Activated T-helper 1 cell treated with Interleukin-2 at 50 U/mL for 16 hours (primary cell): ENCODE measurements around the gene NDUFS1.
A peak's percentile ranks its signal among the peaks of the same experiment; 100 is the strongest.
"Not testable (repeated sequence)": the region's sequence is repeated elsewhere in the genome, so short reads cannot be mapped to it uniquely, and the experiment has no call there.

ENCODE experiments used
- DNase-seq: peaks from one replicate; pipeline ENCODE4 v3.0.0-alpha.2; 2020; ENCODE audit warnings: low read depth

The NDUFS1 gene

DNA sequence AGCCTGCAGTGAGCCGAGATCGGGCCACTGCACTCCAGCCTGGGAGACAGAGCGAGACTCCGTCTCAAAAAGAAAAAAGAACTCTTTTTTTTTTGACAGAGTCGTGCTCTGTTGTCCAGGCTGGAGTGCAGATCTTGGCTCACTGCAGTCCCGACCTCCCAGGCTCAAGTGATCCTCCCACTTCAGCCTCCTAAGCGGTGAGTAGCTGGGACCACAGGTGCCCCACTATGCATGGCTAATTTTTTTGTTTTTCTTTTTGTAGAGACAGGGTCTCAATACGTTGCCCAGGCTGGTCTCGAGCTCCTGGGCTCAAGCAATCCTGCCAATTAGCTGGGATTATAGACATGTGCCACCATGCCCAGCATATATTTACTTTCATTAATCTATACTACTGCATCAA is 60.8 kb downstream of the NDUFS1 start:
- no peak for DNase-seq

- DNase-seq, result no peak
Measured at GRCh38 chr2:206096876-206097275, 62.4 kb downstream of the NDUFS1 start.

DNA sequence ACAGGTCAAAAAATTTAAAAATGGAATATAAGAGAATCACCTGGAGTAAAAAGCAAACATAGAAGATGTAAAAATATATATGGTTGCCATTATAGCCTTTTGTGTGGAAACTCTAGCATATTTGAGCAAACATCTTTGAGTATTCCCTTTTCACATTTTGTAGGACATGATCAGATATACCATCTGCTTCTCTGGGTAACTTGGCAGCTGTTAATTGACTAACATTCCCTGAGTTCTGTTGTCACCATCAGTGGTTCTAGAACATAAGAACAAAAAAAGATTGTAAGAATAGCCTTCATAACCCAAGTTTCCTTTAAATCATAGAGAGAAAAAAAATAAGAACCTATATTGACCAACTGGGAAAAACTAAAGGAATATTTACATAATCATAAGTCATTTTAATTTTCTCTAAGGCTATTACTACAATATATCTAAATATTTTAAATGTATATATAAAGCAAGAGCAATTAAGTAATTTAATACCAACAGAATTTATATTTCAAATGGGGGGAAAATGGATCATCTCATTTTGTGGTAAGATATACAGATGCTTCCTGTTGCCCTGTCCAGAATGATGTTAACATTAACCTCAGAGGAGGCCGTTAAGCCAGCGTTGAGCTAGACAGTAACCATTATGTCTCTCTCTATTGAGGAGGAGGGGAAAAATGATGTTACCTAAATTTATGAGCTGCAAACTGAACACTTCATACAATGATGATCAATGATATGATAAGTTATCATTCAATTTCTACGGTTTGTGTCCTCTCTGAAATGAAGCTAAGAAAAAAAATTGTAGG is 63.5 kb downstream of the NDUFS1 start:
- no peak for DNase-seq

- DNase-seq, result no peak
Measured at GRCh38 chr2:206092297-206092696, 66.9 kb downstream of the NDUFS1 start.

DNA sequence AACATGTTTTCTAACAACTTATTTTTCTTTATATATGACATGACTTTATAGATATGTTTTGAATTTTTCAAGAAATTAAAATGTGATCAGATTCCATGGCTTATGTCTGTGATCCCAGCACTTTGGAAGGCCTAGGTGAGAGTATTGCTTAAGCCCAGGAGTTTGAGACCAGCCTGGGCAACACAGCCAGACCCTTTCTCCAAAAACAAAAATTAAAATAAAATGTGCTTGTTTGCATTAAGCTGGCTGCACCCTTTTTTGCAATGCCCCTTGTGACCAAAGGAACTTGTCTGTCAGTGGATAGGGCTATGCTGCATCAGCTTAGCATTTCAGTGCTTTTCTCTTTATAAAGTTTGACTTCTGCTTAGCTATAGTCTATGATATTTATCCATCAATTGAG is 71.0 kb downstream of the NDUFS1 start:
- DNase-seq, result no peak

DNA sequence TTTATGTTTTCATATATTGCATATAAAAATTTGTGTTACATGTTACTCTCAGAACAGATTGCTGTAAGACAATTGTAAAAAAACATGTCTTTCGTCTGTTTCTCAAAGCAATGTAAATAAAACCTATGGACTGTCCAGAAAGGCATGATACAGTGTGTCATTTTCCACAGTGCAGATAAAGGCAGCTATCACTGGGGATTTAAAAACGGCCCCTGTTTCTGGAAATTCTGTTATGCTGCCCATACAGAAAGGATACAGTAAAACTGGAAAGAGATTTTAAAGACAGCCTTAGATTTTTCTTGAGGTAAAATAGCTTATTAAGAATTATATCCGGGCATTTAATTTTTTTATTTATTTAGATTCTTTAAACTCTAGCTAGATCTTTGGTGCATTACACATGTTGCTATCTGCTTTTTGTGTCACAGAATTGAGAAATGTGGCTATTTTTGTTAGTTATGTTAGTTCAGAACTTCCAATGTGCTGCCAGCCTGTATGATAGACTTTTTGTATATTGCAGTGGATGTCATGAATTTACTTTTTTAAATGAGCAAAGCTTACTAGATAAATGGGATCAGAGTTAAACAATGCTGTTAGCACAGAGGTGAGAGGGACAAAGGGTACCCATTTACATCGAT is 72.4 kb downstream of the NDUFS1 start:
- DNase-seq, result no peak

GRCh38 chr2:206085742-206086445 is 73.3 kb downstream of the NDUFS1 start, which contains the start of gene INO80D:
TSS of gene INO80D (minus strand) at chr2:206086174. CDS start at chr2:206063016, 23,158 bp downstream.
- DNase-seq, result peak; percentile 68

- DNase-seq, result peak; percentile 38
Measured at GRCh38 chr2:206084870-206085741, 74.1 kb downstream of the NDUFS1 start.

GRCh38 chr2:206084439-206084869 is 74.8 kb downstream of the NDUFS1 start:
- DNase-seq, result no peak

DNA sequence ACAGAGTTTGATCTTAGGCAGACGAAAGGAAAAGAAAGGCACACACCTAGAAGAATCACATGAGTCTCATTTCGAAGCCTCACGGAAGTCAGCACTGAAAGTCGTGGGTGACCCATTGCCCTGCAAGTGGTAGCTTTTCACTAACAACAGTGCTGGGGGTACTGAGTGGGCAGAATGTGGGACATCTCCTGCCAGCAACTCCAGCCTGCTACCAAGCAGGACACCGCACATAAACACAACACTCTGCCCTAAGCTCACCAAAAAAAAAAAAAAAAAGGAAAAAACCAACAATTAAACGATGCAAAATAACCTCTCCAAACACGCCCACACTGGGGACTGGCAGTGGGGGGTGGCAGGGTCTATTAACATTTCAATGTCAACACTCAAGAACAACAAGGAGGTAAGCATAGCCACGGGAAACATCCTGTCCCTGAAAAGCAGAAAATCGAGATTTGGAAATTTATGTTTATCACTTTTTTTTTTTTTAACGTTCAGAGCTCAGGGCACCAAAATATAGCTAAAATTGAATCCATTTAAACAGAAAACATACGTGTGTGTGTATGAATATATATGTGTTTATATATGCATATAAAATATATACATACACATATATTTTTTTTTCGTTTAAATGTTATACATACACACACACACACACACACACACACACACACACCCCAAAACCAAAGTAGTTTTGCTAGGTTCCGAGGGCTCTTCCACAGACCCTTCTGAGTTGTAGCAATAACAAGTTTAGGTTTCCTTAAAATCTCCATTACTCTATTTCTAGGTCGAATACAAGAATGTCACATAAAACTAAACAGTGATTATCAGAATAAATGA is 75.4 kb downstream of the NDUFS1 start:
- no peak for DNase-seq

DNA sequence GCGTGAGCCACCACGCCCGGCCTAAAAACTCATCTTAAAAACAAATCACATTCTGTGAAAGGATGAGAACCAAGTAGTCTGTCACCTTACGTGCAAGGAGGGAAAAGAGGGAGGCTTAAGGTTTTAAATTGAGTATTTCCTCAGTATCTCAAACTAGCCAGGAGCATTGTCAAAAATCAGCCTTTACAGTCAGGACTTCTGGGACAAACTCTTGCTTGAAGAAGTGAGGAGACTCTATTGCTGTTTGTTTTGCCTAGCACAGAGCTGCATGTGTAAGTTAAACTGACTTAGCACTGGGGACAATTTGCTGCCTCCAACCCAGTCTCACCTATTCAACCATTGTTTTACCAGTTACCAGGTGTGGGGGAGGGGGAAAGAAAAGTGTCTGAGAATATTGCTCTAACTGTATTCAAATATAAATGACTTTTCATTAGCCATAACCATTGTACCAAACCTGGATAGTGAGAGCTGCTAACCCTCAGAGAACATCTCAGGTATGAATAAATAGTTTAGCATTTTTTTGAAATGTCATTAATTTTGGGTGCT is 76.9 kb downstream of the NDUFS1 start:
- DNase-seq, result no peak

DNA sequence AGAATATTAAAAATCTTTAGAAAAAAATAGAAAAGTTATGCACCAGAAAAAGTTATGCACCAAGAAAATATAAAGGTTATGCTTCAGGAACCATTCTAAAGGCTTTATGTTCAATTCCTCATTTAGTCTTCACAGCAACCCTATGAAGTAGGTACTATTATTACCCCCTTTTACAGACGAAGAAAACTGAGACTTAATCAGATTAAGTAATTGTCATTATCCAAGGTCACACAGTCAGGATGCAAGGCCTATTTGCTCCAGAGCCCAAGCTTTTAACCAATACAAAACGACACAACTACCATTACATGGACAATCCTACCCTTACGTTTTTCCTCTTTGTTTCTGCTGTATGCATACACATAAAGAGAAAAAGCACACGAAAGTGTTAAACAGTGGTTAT is 78.3 kb downstream of the NDUFS1 start:
- DNase-seq, result no peak

- no peak for DNase-seq
Measured at GRCh38 chr2:206079699-206080465, 79.4 kb downstream of the NDUFS1 start.

DNA sequence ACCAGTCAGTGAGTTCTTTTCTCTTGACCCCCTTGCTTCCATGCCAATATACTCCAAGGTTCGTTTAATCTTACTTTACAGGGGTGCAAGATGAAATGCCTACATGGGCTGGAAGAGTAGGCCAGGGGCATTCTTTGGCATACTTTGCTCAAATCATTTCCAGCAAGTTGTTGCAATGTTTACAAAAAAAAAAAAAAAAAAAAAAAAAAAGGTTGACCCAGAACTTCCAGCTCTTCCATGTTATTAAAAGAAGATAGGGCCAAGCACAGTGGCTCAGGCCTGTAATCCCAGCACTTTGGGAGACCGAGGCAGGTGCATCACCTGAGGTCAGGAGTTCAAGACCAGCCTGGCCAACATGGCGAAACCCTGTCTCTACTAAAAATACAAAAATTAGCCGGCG is 81.4 kb downstream of the NDUFS1 start:
- not testable (repeated sequence) for DNase-seq

DNA sequence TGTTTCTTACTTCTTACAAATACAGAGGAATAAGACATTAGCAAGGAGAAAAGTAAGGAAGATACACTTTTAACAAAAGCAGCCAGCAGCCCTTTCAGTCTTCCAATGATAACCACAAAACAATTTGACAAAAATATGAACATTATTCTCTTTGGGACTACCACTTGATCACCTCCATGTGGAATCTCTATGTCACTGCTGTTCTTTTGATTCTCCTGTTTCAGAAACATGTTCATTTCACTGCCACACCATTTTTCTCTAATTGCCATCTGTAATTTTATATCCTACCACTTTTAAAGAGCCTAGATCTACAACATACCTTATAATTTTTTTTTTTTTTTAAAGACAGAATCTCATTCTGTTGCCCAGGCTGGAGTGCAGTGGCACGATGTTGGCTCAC is 84.1 kb downstream of the NDUFS1 start:
- no peak for DNase-seq

DNA sequence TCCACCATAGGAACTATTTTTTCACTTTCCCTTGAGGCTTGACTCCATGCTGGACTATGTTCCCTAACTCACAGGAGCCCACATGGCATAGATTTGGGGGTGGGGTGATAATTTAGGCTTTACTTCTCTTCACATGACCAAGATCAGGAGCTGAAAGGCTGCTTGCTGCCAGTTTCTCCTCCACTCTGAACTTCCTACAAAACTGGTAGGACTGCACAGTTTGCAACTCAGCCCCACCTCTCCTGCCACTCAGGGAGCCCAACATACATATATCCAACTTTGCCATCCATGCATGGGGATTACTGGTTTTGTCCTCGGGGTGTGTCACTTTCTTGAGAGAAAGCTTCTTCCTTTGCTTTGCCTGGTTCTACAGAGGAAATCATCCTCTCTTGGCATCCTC is 87.4 kb downstream of the NDUFS1 start:
- DNase-seq, result no peak

DNA sequence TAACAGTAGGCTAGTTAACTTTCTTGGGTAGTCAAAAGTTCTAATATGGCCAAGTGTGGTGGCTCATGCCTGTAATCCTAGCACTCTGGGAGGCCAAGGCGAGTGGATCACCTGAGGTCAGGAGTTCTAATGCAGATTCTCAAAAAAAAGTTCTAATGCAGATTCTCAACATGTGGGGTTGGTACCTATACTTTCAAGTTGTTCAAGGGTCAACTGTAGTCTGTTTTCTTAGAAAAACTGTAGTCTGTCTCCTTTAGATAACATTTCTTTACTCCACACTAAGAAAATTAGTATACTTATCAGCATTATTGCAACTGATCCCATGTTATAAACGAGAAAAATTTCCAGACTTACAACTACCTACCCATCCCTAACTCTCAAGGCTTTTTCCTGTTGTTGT is 89.8 kb downstream of the NDUFS1 start:
- no peak for DNase-seq

DNA sequence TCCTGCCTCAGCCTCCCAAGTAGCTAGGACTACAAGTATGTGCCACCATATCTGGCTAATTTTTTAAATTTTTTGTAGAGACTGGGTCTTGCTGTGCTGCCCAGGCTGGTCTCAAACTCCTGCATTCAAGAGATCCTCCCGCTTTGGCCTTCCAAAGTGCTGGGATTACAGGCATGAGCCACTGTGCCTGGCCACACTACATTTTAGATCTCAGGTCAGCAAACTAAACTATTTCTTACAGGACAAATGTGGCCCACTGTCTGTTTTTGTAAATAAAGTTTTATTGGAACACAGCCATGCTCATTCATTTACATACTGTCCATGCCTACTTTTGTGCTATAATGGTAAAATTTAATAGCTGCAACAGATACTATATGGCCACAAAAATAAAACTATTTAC is 91.0 kb downstream of the NDUFS1 start:
- no peak for DNase-seq
